ENCODE data around the gene SS18L1. TPM values are rescaled to one million over a fixed set of nuclear protein-coding genes. Genes with fewer than 3 reads are reported as not detected.

Gene SS18L1
- total RNA-seq, 1 experiment from 2014 or later: 29.0 TPM

- TF ChIP-seq EZH2 (IDR thresholded peaks at IDR 0.05; ENCODE audit: low read depth): no peak
- no peak for TF ChIP-seq CTCF (conservative IDR thresholded peaks at IDR 0.05)
- Histone ChIP-seq H3K4me2 (no peak overlapping the region), H3F3A (ENCODE audit: insufficient read depth, low read depth) (peaks cover 16% of the 10 kb centered on the region), H3K4me1 (replicated peaks; ENCODE audit: insufficient read depth) (no peaks in the 10 kb centered on the region), H2AFZ (no peak overlapping the region), H3K36me3 (ENCODE audit: low read depth) (no peaks in the 10 kb centered on the region), H4K20me1 (ENCODE audit: insufficient read depth) (no peaks in the 10 kb centered on the region), H3K27ac (no peak overlapping the region), H3K27me3 (ENCODE audit: insufficient read depth, low read depth) (peaks cover 73% of the 10 kb centered on the region), H3K4me3 (no peak overlapping the region), H3K9me3 (ENCODE audit: insufficient read depth, low read depth) (peaks cover 11% of the 10 kb centered on the region), H3K79me2 (ENCODE audit: low read depth) (no peaks in the 10 kb centered on the region), H3K9me2 (ENCODE audit: insufficient read depth) (no peaks in the 10 kb centered on the region)
- BruUV-seq (replicated peaks): no TSS peak
- ChIA-PET CTCF (no interaction called here), POLR2A (ENCODE audit: unreplicated experiment) (interaction anchor here (1.0 kb wide), 1 partner anchor 27 kb away, joined by 5 read pairs; no protein-coding TSS in a partner anchor)
- no peak for DNase-seq
- intact Hi-C loops (cut with micrococcal nuclease; ENCODE audit: unreplicated experiment): no loop called here
These were observed 26.8 kb upstream of the SS18L1 start for GRCh38 chr20:62116558-62117361.

GRCh38 chr20:62117362-62117646 is 26.3 kb upstream of the SS18L1 start:
- Histone ChIP-seq H3K4me3 (no peak overlapping the region), H3K79me2 (ENCODE audit: low read depth) (no peaks in the 10 kb centered on the region), H3K9me2 (ENCODE audit: insufficient read depth) (no peaks in the 10 kb centered on the region), H3K36me3 (ENCODE audit: low read depth) (no peaks in the 10 kb centered on the region), H3K4me2 (no peak overlapping the region), H2AFZ (no peak overlapping the region), H3K4me1 (replicated peaks; ENCODE audit: insufficient read depth) (no peaks in the 10 kb centered on the region), H4K20me1 (ENCODE audit: insufficient read depth) (no peaks in the 10 kb centered on the region), H3K27me3 (ENCODE audit: insufficient read depth, low read depth) (peaks cover 71% of the 10 kb centered on the region), H3K27ac (no peak overlapping the region), H3F3A (ENCODE audit: insufficient read depth, low read depth) (peaks cover 17% of the 10 kb centered on the region), H3K9me3 (ENCODE audit: insufficient read depth, low read depth) (peaks cover 8% of the 10 kb centered on the region)
- no peak for DNase-seq
- BruUV-seq (replicated peaks): no TSS peak
- TF ChIP-seq CTCF (conservative IDR thresholded peaks at IDR 0.05) (no peak), EZH2 (IDR thresholded peaks at IDR 0.05; ENCODE audit: low read depth) (no peak)
- ChIA-PET POLR2A (ENCODE audit: unreplicated experiment) (interaction anchor here (1.0 kb wide), 1 partner anchor 28 kb away, joined by 5 read pairs; no protein-coding TSS in a partner anchor), CTCF (no interaction called here)
- intact Hi-C loops (cut with micrococcal nuclease; ENCODE audit: unreplicated experiment): no loop called here

GRCh38 chr20:62117658-62118057 is 25.9 kb upstream of the SS18L1 start:
- POLR2A ChIA-PET (ENCODE audit: unreplicated experiment): interaction anchor here (1.0 kb wide), 1 partner anchor 28 kb away, joined by 5 read pairs; no protein-coding TSS in a partner anchor
- Histone ChIP-seq H3K4me1 (replicated peaks; ENCODE audit: insufficient read depth) (no peaks in the 10 kb centered on the region), H3K27ac (no peak overlapping the region), H3K4me2 (no peak overlapping the region), H4K20me1 (ENCODE audit: insufficient read depth) (no peaks in the 10 kb centered on the region), H3K79me2 (ENCODE audit: low read depth) (no peaks in the 10 kb centered on the region), H3K4me3 (no peak overlapping the region), H3F3A (ENCODE audit: insufficient read depth, low read depth) (peaks cover 17% of the 10 kb centered on the region), H2AFZ (no peak overlapping the region), H3K36me3 (ENCODE audit: low read depth) (no peaks in the 10 kb centered on the region), H3K9me3 (ENCODE audit: insufficient read depth, low read depth) (peaks cover 5% of the 10 kb centered on the region; the same call in 1 of the 2 replicates), H3K9me2 (ENCODE audit: insufficient read depth) (no peaks in the 10 kb centered on the region), H3K27me3 (ENCODE audit: insufficient read depth, low read depth) (peaks cover 68% of the 10 kb centered on the region)
- TF ChIP-seq EZH2 (IDR thresholded peaks at IDR 0.05; ENCODE audit: low read depth): no peak
- TF ChIP-seq CTCF (conservative IDR thresholded peaks at IDR 0.05): no peak
- intact Hi-C loops (cut with micrococcal nuclease; ENCODE audit: unreplicated experiment): no loop called here
- no TSS peak for BruUV-seq (replicated peaks)
- CTCF ChIA-PET: no interaction called here
- DNase-seq: no peak
